Transverse colon (tissue), 3 donors: ENCODE data around the gene FCF1.

Source experiments
- CTCF ChIP-seq, 5 experiments: fragments of 200-600 bp in 3 of 5; fragments of 450-650 bp in 2 of 5; sonication (generic) in 3 of 5; IDR thresholded peaks; 1 replicate in 2 of 5; 2 replicates in 3 of 5; pipeline ENCODE4 v1.5.1; 2016 to 2017; ENCODE audit warnings: antibody characterized with exemption in 5 of 5, inconsistent platforms in 3 of 5, mild to moderate bottlenecking in 2 of 5, moderate library complexity in 1 of 5
- POLR2A ChIP-seq: fragments of 450-650 bp; IDR thresholded peaks from one replicate; pipeline ENCODE4 v1.6.1; 2016; ENCODE audit warnings: antibody characterized with exemption, mild to moderate bottlenecking, moderate library complexity

- TF ChIP-seq CTCF (IDR thresholded peaks at IDR 0.05) = no peak
- no peak for TF ChIP-seq POLR2A
These were observed 43.1 kb upstream of the FCF1 start for GRCh38 chr14:74669846-74670245.
